HG03378 (cell line): ENCODE results near the gene C6orf58.
"Not testable (repeated sequence)": the region's sequence is repeated elsewhere in the genome, so short reads cannot be mapped to it uniquely, and the experiment has no call there.

Experiments
- ATAC-seq: cut with Tn5 transposase; IDR thresholded peaks from one replicate; pipeline ENCODE4 v1.9.1; 2021; ENCODE audit warnings: mild to moderate bottlenecking, moderate library complexity; ENCODE audit not compliant: unreplicated experiment

C6orf58 gene

DNA sequence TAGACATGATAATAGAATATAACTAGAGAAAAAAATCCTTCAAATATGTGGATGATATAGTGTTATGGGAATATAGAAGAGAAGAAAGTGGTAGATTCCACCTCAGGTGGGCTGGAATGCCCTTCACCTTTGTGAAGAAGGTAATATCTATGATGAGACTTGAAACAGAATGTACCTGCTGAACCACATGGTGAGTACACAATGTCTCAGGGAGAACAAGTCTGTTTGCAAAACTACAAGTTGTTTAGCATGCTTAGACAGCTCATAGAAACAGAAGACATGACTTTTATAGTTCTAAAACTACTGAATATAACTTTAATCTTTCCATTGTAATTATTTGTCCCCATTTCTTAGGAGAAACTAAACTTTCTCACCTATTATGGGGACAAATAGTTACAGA, 12.2 kb downstream of the C6orf58 start:
- no peak for ATAC-seq

DNA sequence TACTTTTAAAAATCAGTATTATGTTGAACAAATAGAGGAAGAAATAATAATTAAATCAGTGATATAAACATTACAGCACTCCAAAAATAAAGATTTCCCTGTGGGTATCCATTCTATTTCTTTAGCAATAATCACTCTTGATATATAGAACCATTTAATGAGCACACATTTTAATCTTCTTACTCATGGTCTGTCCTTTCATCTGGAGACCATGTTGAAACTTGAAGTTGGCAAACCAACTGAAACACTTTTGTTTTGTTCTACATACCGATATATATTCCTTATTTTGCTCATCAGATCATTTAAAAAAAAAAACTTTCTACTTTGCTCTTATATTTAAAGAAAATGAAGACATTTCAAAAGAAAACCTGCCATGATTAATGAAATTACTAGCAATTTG, 13.4 kb downstream of the C6orf58 start:
- no peak for ATAC-seq

DNA sequence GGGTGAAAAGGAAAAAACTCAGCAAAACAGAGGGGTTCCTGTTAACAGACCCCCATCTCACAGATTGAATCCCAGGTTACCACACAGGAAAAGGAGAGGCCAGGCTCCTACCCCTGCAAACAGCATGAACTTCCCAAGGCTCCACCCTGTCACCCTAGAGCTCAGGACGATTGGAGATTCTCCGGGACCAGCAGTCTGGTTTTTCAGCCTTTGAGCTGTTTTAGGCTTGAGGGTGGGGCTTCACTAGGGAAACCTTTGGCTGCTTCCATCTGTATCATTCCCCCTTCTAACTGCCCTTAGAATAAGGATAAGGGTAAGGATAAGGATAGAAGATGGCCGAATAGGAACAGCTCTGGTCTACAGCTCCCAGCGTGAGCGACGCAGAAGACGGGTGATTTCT, 16.0 kb downstream of the C6orf58 start:
- no peak for ATAC-seq

DNA sequence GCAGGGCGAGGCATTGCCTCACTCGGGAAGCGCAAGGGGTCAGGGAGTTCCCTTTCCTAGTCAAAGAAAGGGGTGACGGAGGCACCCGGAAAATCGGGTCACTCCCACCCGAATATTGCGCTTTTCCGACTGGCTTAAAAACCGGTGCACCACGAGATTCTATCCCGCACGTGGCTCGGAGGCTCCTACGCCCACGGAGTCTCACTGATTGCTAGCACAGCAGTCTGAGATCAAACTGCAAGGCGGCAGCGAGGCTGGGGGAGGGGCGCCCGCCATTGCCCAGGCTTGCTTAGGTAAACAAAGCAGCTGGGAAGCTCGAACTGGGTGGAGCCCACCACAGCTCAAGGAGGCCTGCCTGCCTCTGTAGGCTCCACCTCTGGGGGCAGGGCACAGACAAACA, 16.5 kb downstream of the C6orf58 start:
- not testable (repeated sequence) for ATAC-seq

DNA sequence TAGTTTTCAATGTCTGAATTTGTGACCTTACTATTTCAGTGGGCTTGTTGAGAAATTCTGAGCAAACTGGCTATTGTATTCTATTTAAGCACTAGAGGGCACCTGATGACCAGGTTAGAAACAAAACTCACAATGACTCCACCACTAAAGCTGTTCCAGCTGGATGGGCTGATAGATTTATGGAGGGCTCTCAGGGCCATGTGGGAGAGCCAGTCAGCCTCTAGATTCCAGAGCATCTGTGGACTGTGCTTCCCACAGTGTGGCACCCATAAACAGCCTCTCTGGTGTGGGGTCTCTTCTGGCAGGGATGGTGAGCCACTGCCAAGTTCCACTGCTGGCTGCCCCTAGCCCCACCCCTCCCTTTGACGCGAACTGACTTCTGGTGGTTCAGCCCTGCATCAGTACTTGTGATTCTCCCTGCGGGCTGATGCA, 29.2 kb downstream of the C6orf58 start:
- ATAC-seq, result no peak

DNA sequence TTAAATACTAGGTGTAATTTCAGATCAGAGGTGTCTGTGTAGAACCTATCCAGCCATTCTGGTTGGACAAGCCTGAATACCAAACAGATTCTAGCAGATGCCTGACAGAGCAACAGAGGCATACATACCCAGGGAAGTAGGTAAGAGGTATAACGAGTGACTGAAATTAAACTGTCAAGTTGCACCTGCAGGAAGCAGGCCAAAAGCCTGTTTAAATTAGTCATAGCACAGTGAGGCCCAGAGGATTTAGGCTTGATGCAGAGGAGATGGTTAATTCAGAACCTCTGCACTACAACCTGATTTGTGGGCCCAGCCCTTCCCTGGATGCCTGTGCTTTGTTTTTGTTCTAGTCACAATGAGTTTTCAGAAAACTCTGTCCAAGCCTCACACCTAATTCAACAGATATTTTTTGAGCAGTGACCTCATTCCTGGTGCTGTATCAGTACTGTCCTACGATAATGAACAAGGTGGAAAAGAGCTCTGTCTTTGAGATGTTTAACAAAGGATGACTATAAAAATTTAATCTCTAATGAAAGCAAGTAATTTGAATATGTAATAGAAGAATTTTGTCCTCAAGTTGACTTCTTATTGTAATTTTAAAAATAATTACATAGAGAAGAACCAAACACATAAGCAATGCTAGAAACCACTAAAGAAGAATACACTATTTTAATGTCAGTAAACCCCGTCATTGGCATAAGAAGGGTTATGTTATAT, 31.7 kb downstream of the C6orf58 start:
- no peak for ATAC-seq

DNA sequence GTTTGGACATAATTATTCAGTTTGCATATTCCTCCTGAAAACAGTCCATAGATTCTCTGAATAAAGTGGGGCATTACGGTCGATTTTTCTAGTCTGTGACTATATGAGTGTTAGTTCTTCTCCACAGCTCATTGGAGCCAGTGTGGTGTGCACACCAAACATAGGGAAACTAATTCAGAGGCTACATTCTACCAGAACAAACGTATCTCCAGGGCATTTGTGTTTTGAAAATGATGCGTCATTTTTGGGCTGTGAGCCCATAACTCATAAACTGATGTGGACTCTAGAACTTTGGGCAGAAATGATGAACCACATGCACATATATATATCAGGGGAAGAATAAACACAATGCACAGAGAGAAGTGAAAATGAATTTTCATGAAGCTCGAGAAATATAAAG, 41.8 kb downstream of the C6orf58 start:
- no peak for ATAC-seq

DNA sequence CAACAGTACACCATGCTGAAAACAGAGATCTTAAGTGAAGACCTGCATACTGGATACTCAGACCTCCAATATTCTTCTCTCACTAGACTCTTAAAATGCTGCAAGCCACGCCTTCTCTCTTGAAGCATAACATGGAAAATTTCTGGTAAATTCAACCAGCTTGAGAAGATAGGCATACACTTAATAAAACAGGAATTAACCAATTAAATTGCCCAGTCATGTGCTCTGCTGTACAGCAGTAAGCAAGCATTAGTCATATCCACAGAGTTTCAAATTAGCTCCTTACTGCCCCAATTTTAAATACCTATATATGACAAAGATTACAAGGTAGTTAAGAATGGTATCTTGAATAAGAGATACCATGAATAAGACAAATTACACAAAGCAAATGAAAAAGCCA, 53.8 kb downstream of the C6orf58 start:
- ATAC-seq, result no peak

DNA sequence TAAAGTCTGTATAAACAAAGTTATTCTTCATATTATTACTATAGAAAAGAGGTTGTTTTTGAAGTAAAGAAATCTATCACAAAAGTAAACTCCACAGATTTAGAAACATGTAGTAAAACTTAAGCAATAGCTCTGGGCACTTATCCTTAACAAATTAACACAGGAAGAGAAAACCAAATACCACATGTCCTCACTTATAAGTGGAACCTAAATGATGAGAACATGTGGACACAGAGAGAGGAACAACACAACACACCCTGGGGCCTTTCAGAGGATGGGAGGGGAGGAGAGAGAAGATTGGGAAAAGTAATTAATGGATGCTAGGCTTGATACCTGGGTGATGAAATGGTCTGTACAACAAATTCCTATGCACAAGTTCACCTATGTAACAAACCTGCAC, 57.2 kb downstream of the C6orf58 start:
- ATAC-seq, result no peak

DNA sequence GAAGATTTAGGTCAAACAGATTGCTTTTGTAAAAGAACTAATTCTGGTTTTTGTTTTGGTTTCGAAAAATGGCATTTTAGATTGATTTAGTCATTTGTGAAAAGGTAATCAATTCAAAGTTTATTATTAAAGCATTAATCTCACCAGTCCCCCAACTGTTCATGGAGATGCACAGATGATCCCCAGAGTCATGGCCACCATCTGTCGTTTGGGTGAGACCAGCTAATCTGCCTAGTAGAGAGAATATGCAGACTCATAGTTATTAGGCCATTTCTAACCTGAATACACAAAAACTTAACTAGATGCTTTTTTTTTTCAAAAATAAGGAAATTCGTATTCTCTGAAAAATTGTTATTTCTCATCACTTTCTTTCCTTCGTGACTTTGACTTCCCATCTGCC, 58.1 kb downstream of the C6orf58 start:
- no peak for ATAC-seq

DNA sequence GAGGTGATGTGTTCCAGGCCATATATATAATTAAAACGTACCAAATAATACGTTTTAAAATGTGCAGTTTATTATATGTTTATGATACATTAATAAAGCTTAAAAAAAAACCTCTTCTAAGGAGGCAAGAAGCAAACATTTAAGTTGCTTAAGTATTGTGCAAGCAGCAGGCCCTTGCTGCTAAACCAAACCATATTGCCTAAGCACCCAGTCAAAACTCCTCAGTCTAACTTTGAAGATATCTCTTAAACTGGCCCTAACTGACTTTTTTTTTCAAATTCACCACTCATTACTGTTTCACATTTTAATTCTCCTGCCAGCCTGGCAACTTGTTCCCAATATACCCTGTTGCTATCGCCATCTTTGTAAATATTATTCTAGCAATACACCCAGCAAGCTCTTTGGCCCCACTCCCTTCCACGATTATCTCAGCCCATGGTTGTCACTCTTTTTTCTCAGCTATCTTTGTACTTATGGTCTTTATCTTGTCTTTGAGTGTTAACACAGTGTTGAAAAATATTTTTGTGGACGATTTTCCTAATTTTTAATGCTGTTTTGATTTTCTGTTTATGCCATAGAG, 60.9 kb downstream of the C6orf58 start:
- no peak for ATAC-seq
